ENCODE results near the gene TMPRSS12.

Gene TMPRSS12

DNA sequence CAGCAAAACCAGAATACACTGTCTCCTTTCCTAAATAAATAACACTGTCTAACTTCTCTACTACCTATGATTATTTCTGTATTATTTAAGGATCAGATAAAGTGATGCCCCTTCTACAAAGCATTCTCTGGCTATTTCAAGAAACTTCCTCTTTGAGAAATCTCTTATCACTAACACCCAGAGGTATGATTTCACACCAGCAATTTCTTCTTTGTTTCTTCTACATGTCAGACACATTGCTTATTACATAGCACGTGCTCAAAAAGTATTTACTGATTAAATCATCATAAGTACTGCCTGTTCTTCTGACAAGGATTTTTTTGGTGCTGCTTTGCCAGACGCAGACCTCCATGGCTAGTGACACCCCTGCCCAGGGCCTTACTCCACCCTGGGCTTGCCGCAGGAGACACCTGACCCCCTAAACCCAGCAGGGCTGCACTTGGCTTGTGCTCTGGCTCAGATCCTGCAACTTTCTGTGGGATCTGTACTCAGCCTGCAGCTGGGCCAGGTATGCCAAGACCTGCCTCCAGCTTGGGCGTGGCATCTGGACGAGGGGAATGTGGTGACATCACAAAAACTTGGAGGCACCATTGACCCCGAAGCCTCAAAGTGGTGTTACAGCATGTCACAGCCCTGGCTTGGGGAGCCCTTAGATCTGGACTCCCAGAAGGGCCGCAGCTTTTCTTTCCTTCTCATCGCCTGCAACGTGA is 94.2 kb downstream of the TMPRSS12 start:
- no peak overlapping the region for H3K27ac ChIP-seq
- no peak for TF ChIP-seq ZFX (IDR thresholded peaks at IDR 0.05; ENCODE audit: borderline replicate concordance)
